ENCODE data around the gene PEA15. TPM values are rescaled to one million over a fixed set of nuclear protein-coding genes. Genes with fewer than 3 reads are reported as not detected.

Gene PEA15
- total and polyA plus RNA-seq, 4 donors, result 8.1 to 44.5 (median 11.1) TPM

GRCh38 chr1:160221089-160221488 lies 15.9 kb downstream of the PEA15 start:
- H3K27me3 ChIP-seq (ENCODE audit: control insufficient read depth in 4 of 4, insufficient read depth in 4 of 4, low read length in 3 of 4), result no peaks in the 10 kb centered on the region

More at GRCh38 chr1:160221089-160221488, 15.9 kb downstream of the PEA15 start:
- Histone ChIP-seq H3K27ac (ENCODE audit: low read depth in 1 of 2, low read length in 2 of 2) (no peak overlapping the region), H3K9me3 (ENCODE audit: control insufficient read depth in 4 of 4, low read length in 3 of 4) (no peaks in the 10 kb centered on the region), H3K4me1 (ENCODE audit: control insufficient read depth in 4 of 4, insufficient read depth in 4 of 4, low read length in 3 of 4) (peaks cover 0 to 20% (median 14%) of the 10 kb centered on the region in 4 donors), H3K9ac (ENCODE audit: low read depth in 1 of 2, low read length in 2 of 2) (no peak overlapping the region), H3K4me3 (ENCODE audit: low read depth in 1 of 3, low read length in 3 of 3) (no peak overlapping the region), H3K36me3 (ENCODE audit: control insufficient read depth in 4 of 4, insufficient read depth in 3 of 4, low read depth in 1 of 4, low read length in 3 of 4) (peaks cover 12 to 92% (median 76%) of the 10 kb centered on the region in 4 donors)
- DNase-seq (ENCODE audit: low spot score), result no peak
- no peak for TF ChIP-seq HNF4A (conservative IDR thresholded peaks at IDR 0.05)
- TF ChIP-seq REST (IDR thresholded peaks at IDR 0.05), result no peak
- no peak for TF ChIP-seq MAX (IDR thresholded peaks at IDR 0.05)
- no peak for TF ChIP-seq SP1 (IDR thresholded peaks at IDR 0.05)
- TF ChIP-seq JUND (IDR thresholded peaks at IDR 0.05), result no peak
- no peak for TF ChIP-seq FOXA2 (IDR thresholded peaks at IDR 0.05)
- TF ChIP-seq EGR1 (IDR thresholded peaks at IDR 0.05; ENCODE audit: low read depth in 2 of 2), result no peak
- no peak for TF ChIP-seq YY1 (IDR thresholded peaks at IDR 0.05)
- TF ChIP-seq RAD21 (IDR thresholded peaks at IDR 0.05), result no peak
- TF ChIP-seq NR2F2 (IDR thresholded peaks at IDR 0.05), result no peak
- no peak for TF ChIP-seq GABPA (IDR thresholded peaks at IDR 0.05 in 1 of 2, conservative IDR thresholded peaks at IDR 0.05 in 1 of 2)
- TF ChIP-seq CTCF (IDR thresholded peaks at IDR 0.05; ENCODE audit: low read depth, low read length, missing input control), result no peak
- no peak for TF ChIP-seq HNF4G (IDR thresholded peaks at IDR 0.05)
- TF ChIP-seq ZBTB33 (IDR thresholded peaks at IDR 0.05), result no peak
